Neutrophil (primary cell): ENCODE data around the gene FGG.

ENCODE experiments used
- H3K27ac ChIP-seq: fragments of 200-600 bp; sonication (generic); 2 replicates; pipeline ENCODE4 v1.5.1; 2016; ENCODE audit warnings: mild to moderate bottlenecking, moderate library complexity
- H3K27me3 ChIP-seq: fragments of 200-600 bp; sonication (generic); 2 replicates; pipeline ENCODE4 v1.6.0; 2016; ENCODE audit warnings: mild to moderate bottlenecking
- H3K36me3 ChIP-seq: fragments of 200-600 bp; sonication (generic); 2 replicates; pipeline ENCODE4 v1.5.1; 2017
- H3K4me1 ChIP-seq, 2 experiments: fragments of 200-600 bp in 1 of 2; sonication (generic) in 1 of 2; 1 replicate in 1 of 2; 2 replicates in 1 of 2; pipeline versions ENCODE4 v1.5.1 to v1.6.1; 2013 to 2016; ENCODE audit warnings: low read depth in 1 of 2, low read length in 1 of 2, mild to moderate bottlenecking in 1 of 2, moderate library complexity in 1 of 2; ENCODE audit not compliant: control insufficient read depth in 1 of 2, insufficient read depth in 1 of 2
- H3K4me3 ChIP-seq, 2 experiments: fragments of 200-600 bp in 1 of 2; sonication (generic) in 1 of 2; 1 replicate in 1 of 2; 2 replicates in 1 of 2; pipeline ENCODE4 v1.5.1; 2013 to 2016; ENCODE audit warnings: low read depth in 1 of 2, low read length in 1 of 2, mild to moderate bottlenecking in 1 of 2, moderate library complexity in 1 of 2
- H3K9me3 ChIP-seq: fragments of 200-600 bp; sonication (generic); 2 replicates; pipeline ENCODE4 v1.5.1; 2016
- TF ChIP-seq, protein P1 (sequence below): fragments of 200-600 bp; sonication (generic); IDR thresholded peaks from 2 replicates; pipeline ENCODE4 v1.5.1; 2016; ENCODE audit warnings: antibody characterized with exemption

Gene FGG

DNA sequence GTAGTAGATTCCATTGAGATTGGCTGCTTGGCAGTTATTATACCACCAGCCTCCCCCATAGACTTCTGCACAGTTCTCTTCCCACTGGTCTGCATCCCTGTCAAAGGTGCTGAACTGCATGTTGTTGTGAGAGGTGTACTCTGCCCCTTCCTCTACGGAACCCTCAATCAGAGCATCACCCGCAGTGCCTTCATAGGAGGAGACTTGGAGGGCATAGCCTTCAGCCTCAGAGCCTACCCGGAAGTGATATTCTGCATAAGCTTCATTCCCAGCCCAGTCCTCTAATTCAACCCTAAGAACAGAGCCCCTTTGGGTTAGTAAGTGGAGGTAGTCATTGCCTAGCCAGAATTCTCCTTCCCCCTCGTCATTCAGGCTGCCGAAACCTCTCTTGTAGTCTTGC, 28.2 kb downstream of the FGG start:
- no peaks in the 10 kb centered on the region for H3K9me3 ChIP-seq
- no peak overlapping the region for H3K4me3 ChIP-seq
- no peaks in the 10 kb centered on the region for H3K36me3 ChIP-seq
- H3K27ac ChIP-seq: no peak overlapping the region
- H3K27me3 ChIP-seq: peaks cover 7% of the 10 kb centered on the region
- TF ChIP-seq, protein P1, sequence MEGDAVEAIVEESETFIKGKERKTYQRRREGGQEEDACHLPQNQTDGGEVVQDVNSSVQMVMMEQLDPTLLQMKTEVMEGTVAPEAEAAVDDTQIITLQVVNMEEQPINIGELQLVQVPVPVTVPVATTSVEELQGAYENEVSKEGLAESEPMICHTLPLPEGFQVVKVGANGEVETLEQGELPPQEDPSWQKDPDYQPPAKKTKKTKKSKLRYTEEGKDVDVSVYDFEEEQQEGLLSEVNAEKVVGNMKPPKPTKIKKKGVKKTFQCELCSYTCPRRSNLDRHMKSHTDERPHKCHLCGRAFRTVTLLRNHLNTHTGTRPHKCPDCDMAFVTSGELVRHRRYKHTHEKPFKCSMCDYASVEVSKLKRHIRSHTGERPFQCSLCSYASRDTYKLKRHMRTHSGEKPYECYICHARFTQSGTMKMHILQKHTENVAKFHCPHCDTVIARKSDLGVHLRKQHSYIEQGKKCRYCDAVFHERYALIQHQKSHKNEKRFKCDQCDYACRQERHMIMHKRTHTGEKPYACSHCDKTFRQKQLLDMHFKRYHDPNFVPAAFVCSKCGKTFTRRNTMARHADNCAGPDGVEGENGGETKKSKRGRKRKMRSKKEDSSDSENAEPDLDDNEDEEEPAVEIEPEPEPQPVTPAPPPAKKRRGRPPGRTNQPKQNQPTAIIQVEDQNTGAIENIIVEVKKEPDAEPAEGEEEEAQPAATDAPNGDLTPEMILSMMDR: no peak
- H3K4me1 ChIP-seq: no peaks in the 10 kb centered on the region

DNA sequence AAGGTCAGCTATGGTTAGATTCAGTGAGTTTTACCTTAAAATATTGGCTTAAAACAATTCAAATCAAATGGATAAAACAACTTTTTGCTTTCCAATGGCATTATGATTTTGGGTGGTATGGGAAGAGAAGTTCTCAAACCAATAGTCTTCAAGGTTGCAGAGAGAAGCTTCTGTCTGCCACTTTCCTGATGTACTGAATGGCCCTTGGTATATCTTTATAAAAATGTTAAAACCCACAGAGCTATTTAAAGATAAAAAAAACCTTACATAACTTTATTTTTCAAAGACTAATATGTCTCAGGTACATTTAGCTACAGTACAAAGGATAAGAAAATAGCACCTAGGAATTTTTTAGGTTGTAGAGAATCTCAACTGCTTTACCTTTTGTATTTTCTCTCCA, 28.8 kb downstream of the FGG start:
- Histone ChIP-seq H3K9me3 (no peaks in the 10 kb centered on the region), H3K4me3 (no peak overlapping the region), H3K27ac (no peak overlapping the region), H3K36me3 (no peaks in the 10 kb centered on the region), H3K4me1 (no peaks in the 10 kb centered on the region), H3K27me3 (peaks cover under 1% of the 10 kb centered on the region)
- TF ChIP-seq, protein P1: no peak

DNA sequence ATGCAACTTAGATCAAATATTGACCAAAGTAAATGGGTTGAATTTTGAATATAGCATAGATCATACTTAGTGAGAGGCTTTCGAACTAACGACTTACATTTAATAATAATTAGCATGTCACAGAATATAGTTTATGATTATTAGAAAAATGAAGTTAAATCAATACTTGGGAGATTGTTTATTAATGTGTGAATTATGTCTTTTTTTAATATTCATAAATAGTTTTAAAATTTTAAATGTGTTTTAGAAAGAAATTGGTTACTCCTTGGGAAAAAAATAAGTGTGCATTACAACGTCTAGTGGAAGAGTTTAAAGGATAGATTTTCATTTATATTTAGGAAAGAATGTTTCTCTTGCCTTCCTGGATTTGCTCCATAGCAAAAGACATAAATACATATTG, 29.2 kb downstream of the FGG start:
- Histone ChIP-seq H3K27ac (no peak overlapping the region), H3K36me3 (no peaks in the 10 kb centered on the region), H3K27me3 (no peaks in the 10 kb centered on the region), H3K4me1 (no peaks in the 10 kb centered on the region), H3K4me3 (no peak overlapping the region), H3K9me3 (no peaks in the 10 kb centered on the region)
- TF ChIP-seq, protein P1: no peak

DNA sequence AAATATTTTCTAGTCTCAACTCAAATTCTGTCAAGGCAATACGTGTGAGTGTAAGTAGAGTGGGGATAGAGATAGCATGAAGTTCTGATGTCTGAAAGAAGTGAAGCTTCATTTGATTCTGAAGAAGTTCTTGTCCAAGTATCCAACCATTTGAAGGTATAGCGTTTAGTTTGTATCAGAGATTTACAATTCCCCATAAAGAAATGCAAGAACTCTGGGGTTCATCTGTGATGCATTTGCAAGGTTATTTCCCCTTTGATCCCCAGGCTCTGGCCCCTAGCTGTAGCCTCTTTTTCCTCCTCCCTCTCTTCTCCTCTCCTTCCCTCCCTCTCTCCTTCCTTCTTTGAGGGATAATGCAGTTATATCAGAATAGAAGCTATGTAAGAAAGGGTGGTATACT, 29.7 kb downstream of the FGG start:
- H3K27me3 ChIP-seq: no peaks in the 10 kb centered on the region
- H3K4me3 ChIP-seq: no peak overlapping the region
- H3K9me3 ChIP-seq: no peaks in the 10 kb centered on the region
- TF ChIP-seq, protein P1: no peak
- no peaks in the 10 kb centered on the region for H3K36me3 ChIP-seq
- H3K4me1 ChIP-seq: no peaks in the 10 kb centered on the region
- no peak overlapping the region for H3K27ac ChIP-seq

DNA sequence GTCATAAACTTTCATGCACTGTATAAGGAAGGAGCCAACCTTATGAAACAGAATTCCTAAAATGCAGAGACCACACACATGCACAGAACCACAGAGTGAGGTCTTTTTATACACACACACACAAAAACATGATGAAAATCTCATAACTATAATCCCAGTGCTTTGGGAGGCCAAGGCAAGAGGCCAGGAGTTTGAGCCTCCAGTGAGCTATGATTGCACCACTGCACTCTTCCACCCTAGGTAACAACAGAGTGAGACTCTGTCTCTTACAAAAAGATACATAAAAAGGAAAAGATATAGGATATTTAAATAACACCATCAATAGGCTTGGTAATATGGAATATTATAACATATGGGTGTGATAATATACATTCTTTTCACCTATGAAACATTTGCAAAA, 32.5 kb downstream of the FGG start:
- Histone ChIP-seq H3K27me3 (no peaks in the 10 kb centered on the region), H3K27ac (no peak overlapping the region), H3K4me1 (no peaks in the 10 kb centered on the region), H3K4me3 (no peak overlapping the region), H3K36me3 (no peaks in the 10 kb centered on the region), H3K9me3 (no peaks in the 10 kb centered on the region)
- TF ChIP-seq, protein P1: no peak

DNA sequence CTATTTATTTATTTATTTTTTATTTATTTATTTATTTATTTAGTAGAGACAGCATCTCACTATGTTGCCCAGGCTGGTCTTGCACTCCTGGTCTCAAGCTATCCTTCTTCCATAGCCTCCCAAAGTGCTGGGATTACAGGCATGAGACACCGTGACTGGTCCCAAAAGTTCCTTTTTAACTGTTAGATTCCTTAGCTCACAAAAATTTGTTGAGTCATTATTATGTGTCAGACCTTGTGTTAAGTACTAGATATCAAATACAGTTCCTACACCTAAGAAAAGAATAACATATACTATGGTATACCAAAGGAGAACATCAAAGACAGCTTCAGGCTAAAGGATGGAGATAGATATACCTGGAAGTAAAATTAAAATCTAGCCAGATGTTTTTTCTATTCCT, 33.5 kb downstream of the FGG start:
- Histone ChIP-seq H3K27me3 (no peaks in the 10 kb centered on the region), H3K4me1 (no peaks in the 10 kb centered on the region), H3K9me3 (no peaks in the 10 kb centered on the region), H3K4me3 (no peak overlapping the region), H3K36me3 (no peaks in the 10 kb centered on the region), H3K27ac (no peak overlapping the region)
- TF ChIP-seq, protein P1: no peak
